ENCODE measurements around the gene GRM2.
"Not testable (repeated sequence)": the region's sequence is repeated elsewhere in the genome, so short reads cannot be mapped to it uniquely, and the experiment has no call there.

Gene GRM2

GRCh38 chr3:51729042-51729633 lies 22.3 kb downstream of the GRM2 start:
- DNase-seq = no peak

- DNase-seq = no peak
Observed at GRCh38 chr3:51733859-51734571, 27.1 kb downstream of the GRM2 start.

GRCh38 chr3:51734572-51734907 lies 27.7 kb downstream of the GRM2 start:
- DNase-seq = no peak

GRCh38 chr3:51735039-51735438 lies 28.2 kb downstream of the GRM2 start:
- no peak for DNase-seq

GRCh38 chr3:51735950-51736349 lies 29.1 kb downstream of the GRM2 start:
- DNase-seq = no peak

GRCh38 chr3:51739110-51739509 lies 32.2 kb downstream of the GRM2 start:
- no peak for DNase-seq

- not testable (repeated sequence) for DNase-seq
Observed at GRCh38 chr3:51742320-51742719, 35.5 kb downstream of the GRM2 start.

- not testable (repeated sequence) for DNase-seq
Observed at GRCh38 chr3:51742978-51743377, 36.1 kb downstream of the GRM2 start.

GRCh38 chr3:51747840-51748239 lies 41.0 kb downstream of the GRM2 start:
- no peak for DNase-seq

- no peak for DNase-seq
Observed at GRCh38 chr3:51748327-51748726, 41.5 kb downstream of the GRM2 start.

- DNase-seq = no peak
Observed at GRCh38 chr3:51750878-51751277, 44.0 kb downstream of the GRM2 start.

- DNase-seq = no peak
Observed at GRCh38 chr3:51751287-51751686, 44.4 kb downstream of the GRM2 start.

GRCh38 chr3:51753763-51754750 lies 47.2 kb downstream of the GRM2 start:
- DNase-seq = not testable (repeated sequence)

- DNase-seq = no peak
Observed at GRCh38 chr3:51759203-51759602, 52.3 kb downstream of the GRM2 start.
